GM19463 (cell line): ENCODE data around the gene PTPN13.
"Not testable (repeated sequence)": the region's sequence is repeated elsewhere in the genome, so short reads cannot be mapped to it uniquely, and the experiment has no call there.

Experiments
- ATAC-seq: cut with Tn5 transposase; IDR thresholded peaks from one replicate; pipeline ENCODE4 v1.9.1; 2021; ENCODE audit warnings: mild to moderate bottlenecking, moderate library complexity; ENCODE audit not compliant: unreplicated experiment

Gene PTPN13

GRCh38 chr4:86706923-86707597, 112.9 kb downstream of the PTPN13 start:
- no peak for ATAC-seq

- ATAC-seq = peak; percentile 66
Measured at GRCh38 chr4:86717651-86718050, 123.5 kb downstream of the PTPN13 start.

GRCh38 chr4:86718152-86718551, 124.0 kb downstream of the PTPN13 start:
- ATAC-seq = peak; percentile 13

GRCh38 chr4:86719149-86719548, 125.0 kb downstream of the PTPN13 start:
- not testable (repeated sequence) for ATAC-seq

GRCh38 chr4:86720508-86721068, 126.5 kb downstream of the PTPN13 start:
- no peak for ATAC-seq

- no peak for ATAC-seq
Measured at GRCh38 chr4:86721412-86721811, 127.3 kb downstream of the PTPN13 start.

- ATAC-seq = no peak
Measured at GRCh38 chr4:86730310-86730709, 136.2 kb downstream of the PTPN13 start.

- no peak for ATAC-seq
Measured at GRCh38 chr4:86737244-86737643, 143.1 kb downstream of the PTPN13 start.

GRCh38 chr4:86741846-86742245, 147.7 kb downstream of the PTPN13 start:
- no peak for ATAC-seq

GRCh38 chr4:86744570-86744969, 150.5 kb downstream of the PTPN13 start:
- ATAC-seq = no peak

- no peak for ATAC-seq
Measured at GRCh38 chr4:86749121-86749520, 155.0 kb downstream of the PTPN13 start.

- no peak for ATAC-seq
Measured at GRCh38 chr4:86755388-86755787, 161.3 kb downstream of the PTPN13 start.

- no peak for ATAC-seq
Measured at GRCh38 chr4:86757468-86757867, 163.4 kb downstream of the PTPN13 start.

GRCh38 chr4:86759298-86759697, 165.2 kb downstream of the PTPN13 start:
- no peak for ATAC-seq

- no peak for ATAC-seq
Measured at GRCh38 chr4:86762649-86763048, 168.5 kb downstream of the PTPN13 start.

- ATAC-seq = no peak
Measured at GRCh38 chr4:86769794-86770193, 175.7 kb downstream of the PTPN13 start.

- ATAC-seq = no peak
Measured at GRCh38 chr4:86771141-86771540, 177.0 kb downstream of the PTPN13 start.

- no peak for ATAC-seq
Measured at GRCh38 chr4:86775061-86775460, 180.9 kb downstream of the PTPN13 start.

GRCh38 chr4:86778175-86778574, 184.1 kb downstream of the PTPN13 start:
- ATAC-seq = no peak

GRCh38 chr4:86788826-86789225, 194.7 kb downstream of the PTPN13 start:
- no peak for ATAC-seq

- ATAC-seq = no peak
Measured at GRCh38 chr4:86791126-86791525, 197.0 kb downstream of the PTPN13 start.

- ATAC-seq = no peak
Measured at GRCh38 chr4:86809809-86810208, 215.7 kb downstream of the PTPN13 start.

GRCh38 chr4:86810847-86811246, 216.7 kb downstream of the PTPN13 start:
- ATAC-seq = no peak
